OCI-LY1 (cell line): ENCODE results near the gene NAA20.

Source experiments
- CTCF ChIP-seq: fragments of 200-600 bp; sonication (generic), shearing (Covaris generic); IDR thresholded peaks from 2 replicates; pipeline ENCODE4 v1.5.1; 2017; ENCODE audit warnings: mild to moderate bottlenecking, antibody characterized with exemption, low read length, moderate library complexity, mixed read lengths
- EZH2 ChIP-seq: fragments of 200-600 bp; sonication (generic), shearing (Covaris generic); IDR thresholded peaks from 2 replicates; pipeline ENCODE4 v1.8.0; 2017; ENCODE audit warnings: borderline replicate concordance, mixed run types, mild to moderate bottlenecking, antibody characterized with exemption, low read length, moderate library complexity, mixed read lengths

- no peak for TF ChIP-seq CTCF
- TF ChIP-seq EZH2, result no peak
These were observed 19.6 kb downstream of the NAA20 start for GRCh38 chr20:20036756-20037155.
